ENCODE data around the gene DDX59. TPM values are rescaled to one million over a fixed set of nuclear protein-coding genes. Genes with fewer than 3 reads are reported as not detected.

Gene DDX59
- polyA plus RNA-seq, 1 of the 3 experiments (the other 2 are of a cell fraction) = 8.9 TPM

GRCh38 chr1:200619894-200620272, 49.8 kb downstream of the DDX59 start:
- POLR2A ChIA-PET = interaction anchor here (1.3 kb wide), 1 partner anchor 50 kb away, joined by 3 read pairs; the partner anchor contains the start of gene DDX59

DNA sequence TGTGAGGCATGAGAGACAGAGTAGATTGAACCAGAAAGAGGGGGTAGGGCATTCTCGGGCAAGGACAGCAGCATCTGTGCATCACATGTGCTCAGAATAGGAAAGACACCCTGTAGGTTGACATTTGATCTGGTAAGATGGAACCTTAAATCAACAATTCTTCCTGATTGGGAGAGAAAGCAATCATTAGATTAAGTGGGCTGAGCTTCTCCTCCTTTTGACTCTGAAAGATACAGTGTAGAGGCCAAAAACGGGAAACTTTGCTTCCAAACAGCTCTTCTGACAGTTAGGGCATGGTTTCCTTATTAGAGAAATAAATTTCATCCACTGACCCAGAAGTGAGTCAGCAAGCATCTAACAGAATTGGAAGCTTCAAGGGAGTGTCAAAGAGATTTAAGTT, 58.9 kb downstream of the DDX59 start:
- Histone ChIP-seq H3F3A (replicated peaks; ENCODE audit: insufficient read depth) (peaks cover 8% of the 10 kb centered on the region), H3K9ac (no peak overlapping the region), H2AFZ (ENCODE audit: low read depth) (peak overlapping the region; percentile 67; the same call in 1 of the 2 replicates), H3K79me2 (ENCODE audit: insufficient read depth) (peaks cover 10% of the 10 kb centered on the region; the same call in 1 of the 2 replicates), H3K27ac (ENCODE audit: low read depth in 2 of 2, low read length in 1 of 2) (peak overlapping the region; percentile 44 to 54; a peak in 3 of 4 replicates), H4K20me1 (ENCODE audit: insufficient read depth) (no peaks in the 10 kb centered on the region), H3K9me2 (no peaks in the 10 kb centered on the region), H3K4me2 (peak overlapping the region; percentile 46; the same call in 1 of the 2 replicates), H3K4me3 (ENCODE audit: low read depth in 2 of 2, low read length in 1 of 2) (no peak overlapping the region), H3K9me3 (no peaks in the 10 kb centered on the region), H3K4me1 (ENCODE audit: control insufficient read depth in 1 of 2, insufficient read depth in 2 of 2, low read depth in 1 of 2, low read length in 1 of 2) (peaks cover 0 to 6% of the 10 kb centered on the region in 2 experiments; a peak in 2 of 4 replicates), H3K36me3 (replicated peaks in 1 of 2; ENCODE audit: control insufficient read depth in 1 of 2, insufficient read depth in 2 of 2, low read length in 1 of 2) (peaks cover 12 to 37% of the 10 kb centered on the region in 2 experiments), H3K27me3 (ENCODE audit: insufficient read depth) (no peaks in the 10 kb centered on the region)
- 47% methylated on average over 2 of the region's 2 CpGs for WGBS (ENCODE audit: low lambda C conversion rate)
- CTCF ChIA-PET = no interaction called here
- no peak for DNase-seq
- POLR2A ChIA-PET = no interaction called here
- TF ChIP-seq, protein P1, sequence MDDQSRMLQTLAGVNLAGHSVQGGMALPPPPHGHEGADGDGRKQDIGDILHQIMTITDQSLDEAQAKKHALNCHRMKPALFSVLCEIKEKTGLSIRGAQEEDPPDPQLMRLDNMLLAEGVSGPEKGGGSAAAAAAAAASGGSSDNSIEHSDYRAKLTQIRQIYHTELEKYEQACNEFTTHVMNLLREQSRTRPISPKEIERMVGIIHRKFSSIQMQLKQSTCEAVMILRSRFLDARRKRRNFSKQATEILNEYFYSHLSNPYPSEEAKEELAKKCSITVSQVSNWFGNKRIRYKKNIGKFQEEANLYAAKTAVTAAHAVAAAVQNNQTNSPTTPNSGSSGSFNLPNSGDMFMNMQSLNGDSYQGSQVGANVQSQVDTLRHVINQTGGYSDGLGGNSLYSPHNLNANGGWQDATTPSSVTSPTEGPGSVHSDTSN (IDR thresholded peaks at IDR 0.05) = 0 out of 2 replicates have a peak, but pooled peaks have one; percentile 12
- TF ChIP-seq, protein P2, sequence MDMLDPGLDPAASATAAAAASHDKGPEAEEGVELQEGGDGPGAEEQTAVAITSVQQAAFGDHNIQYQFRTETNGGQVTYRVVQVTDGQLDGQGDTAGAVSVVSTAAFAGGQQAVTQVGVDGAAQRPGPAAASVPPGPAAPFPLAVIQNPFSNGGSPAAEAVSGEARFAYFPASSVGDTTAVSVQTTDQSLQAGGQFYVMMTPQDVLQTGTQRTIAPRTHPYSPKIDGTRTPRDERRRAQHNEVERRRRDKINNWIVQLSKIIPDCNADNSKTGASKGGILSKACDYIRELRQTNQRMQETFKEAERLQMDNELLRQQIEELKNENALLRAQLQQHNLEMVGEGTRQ (IDR thresholded peaks at IDR 0.05; ENCODE audit: borderline replicate concordance, low read depth, low read length) = no peak
- TF ChIP-seq, protein P3, sequence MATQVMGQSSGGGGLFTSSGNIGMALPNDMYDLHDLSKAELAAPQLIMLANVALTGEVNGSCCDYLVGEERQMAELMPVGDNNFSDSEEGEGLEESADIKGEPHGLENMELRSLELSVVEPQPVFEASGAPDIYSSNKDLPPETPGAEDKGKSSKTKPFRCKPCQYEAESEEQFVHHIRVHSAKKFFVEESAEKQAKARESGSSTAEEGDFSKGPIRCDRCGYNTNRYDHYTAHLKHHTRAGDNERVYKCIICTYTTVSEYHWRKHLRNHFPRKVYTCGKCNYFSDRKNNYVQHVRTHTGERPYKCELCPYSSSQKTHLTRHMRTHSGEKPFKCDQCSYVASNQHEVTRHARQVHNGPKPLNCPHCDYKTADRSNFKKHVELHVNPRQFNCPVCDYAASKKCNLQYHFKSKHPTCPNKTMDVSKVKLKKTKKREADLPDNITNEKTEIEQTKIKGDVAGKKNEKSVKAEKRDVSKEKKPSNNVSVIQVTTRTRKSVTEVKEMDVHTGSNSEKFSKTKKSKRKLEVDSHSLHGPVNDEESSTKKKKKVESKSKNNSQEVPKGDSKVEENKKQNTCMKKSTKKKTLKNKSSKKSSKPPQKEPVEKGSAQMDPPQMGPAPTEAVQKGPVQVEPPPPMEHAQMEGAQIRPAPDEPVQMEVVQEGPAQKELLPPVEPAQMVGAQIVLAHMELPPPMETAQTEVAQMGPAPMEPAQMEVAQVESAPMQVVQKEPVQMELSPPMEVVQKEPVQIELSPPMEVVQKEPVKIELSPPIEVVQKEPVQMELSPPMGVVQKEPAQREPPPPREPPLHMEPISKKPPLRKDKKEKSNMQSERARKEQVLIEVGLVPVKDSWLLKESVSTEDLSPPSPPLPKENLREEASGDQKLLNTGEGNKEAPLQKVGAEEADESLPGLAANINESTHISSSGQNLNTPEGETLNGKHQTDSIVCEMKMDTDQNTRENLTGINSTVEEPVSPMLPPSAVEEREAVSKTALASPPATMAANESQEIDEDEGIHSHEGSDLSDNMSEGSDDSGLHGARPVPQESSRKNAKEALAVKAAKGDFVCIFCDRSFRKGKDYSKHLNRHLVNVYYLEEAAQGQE (IDR thresholded peaks at IDR 0.05; ENCODE audit: low read depth, low read length) = no peak
- no peak for TF ChIP-seq EP300 (IDR thresholded peaks at IDR 0.05; ENCODE audit: borderline replicate concordance in 1 of 2, low read depth in 1 of 2, low read length in 1 of 2)
- TF ChIP-seq, protein P4, sequence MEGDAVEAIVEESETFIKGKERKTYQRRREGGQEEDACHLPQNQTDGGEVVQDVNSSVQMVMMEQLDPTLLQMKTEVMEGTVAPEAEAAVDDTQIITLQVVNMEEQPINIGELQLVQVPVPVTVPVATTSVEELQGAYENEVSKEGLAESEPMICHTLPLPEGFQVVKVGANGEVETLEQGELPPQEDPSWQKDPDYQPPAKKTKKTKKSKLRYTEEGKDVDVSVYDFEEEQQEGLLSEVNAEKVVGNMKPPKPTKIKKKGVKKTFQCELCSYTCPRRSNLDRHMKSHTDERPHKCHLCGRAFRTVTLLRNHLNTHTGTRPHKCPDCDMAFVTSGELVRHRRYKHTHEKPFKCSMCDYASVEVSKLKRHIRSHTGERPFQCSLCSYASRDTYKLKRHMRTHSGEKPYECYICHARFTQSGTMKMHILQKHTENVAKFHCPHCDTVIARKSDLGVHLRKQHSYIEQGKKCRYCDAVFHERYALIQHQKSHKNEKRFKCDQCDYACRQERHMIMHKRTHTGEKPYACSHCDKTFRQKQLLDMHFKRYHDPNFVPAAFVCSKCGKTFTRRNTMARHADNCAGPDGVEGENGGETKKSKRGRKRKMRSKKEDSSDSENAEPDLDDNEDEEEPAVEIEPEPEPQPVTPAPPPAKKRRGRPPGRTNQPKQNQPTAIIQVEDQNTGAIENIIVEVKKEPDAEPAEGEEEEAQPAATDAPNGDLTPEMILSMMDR (IDR thresholded peaks at IDR 0.05) = no peak
- no peak for TF ChIP-seq RFX5 (IDR thresholded peaks at IDR 0.05; ENCODE audit: low read length)
- peak; percentile 63 for TF ChIP-seq TCF12 (IDR thresholded peaks at IDR 0.05)
- peak; percentile 19; the same call in 1 of the 2 replicates for TF ChIP-seq FOSL2 (IDR thresholded peaks at IDR 0.05; ENCODE audit: borderline replicate concordance, low read depth)

More at GRCh38 chr1:200619894-200620272, 49.8 kb downstream of the DDX59 start:
- H3K79me2 ChIP-seq (ENCODE audit: insufficient read depth) = peaks cover 26% of the 10 kb centered on the region
- peak overlapping the region; percentile 83 for H2AFZ ChIP-seq (ENCODE audit: low read depth)
- DNase-seq = no peak
- WGBS (ENCODE audit: low lambda C conversion rate) = 10% methylated on average over 6 of the region's 6 CpGs
- peaks cover 8 to 19% of the 10 kb centered on the region in 2 experiments for H3K36me3 ChIP-seq (replicated peaks in 1 of 2; ENCODE audit: control insufficient read depth in 1 of 2, insufficient read depth in 2 of 2, low read length in 1 of 2)
- H3K9me2 ChIP-seq = no peaks in the 10 kb centered on the region
- peak overlapping the region; percentile 86 to 87 for H3K4me3 ChIP-seq (ENCODE audit: low read depth in 2 of 2, low read length in 1 of 2)
- H3K4me1 ChIP-seq (ENCODE audit: control insufficient read depth in 1 of 2, insufficient read depth in 2 of 2, low read depth in 1 of 2, low read length in 1 of 2) = no peaks in the 10 kb centered on the region; a peak in 2 of 4 replicates
- H3K27ac ChIP-seq (ENCODE audit: low read depth in 2 of 2, low read length in 1 of 2) = peak overlapping the region in 1 of 2 experiments; percentile 75; a peak in 3 of 4 replicates
- H3K4me2 ChIP-seq = peak overlapping the region; percentile 85
- CTCF ChIA-PET = interaction anchor here (1.1 to 5.9 kb wide), 2 partner anchors 50 to 182 kb away, joined by 3 to 62 read pairs; partner anchors contain the start of gene DDX59
- TF ChIP-seq SMC3 (IDR thresholded peaks at IDR 0.05; ENCODE audit: low read depth, low read length) (no peak), RAD21 (IDR thresholded peaks at IDR 0.05; ENCODE audit: low read length) (no peak), FOSL2 (IDR thresholded peaks at IDR 0.05; ENCODE audit: borderline replicate concordance, low read depth) (no peak), RXRA (IDR thresholded peaks at IDR 0.05; ENCODE audit: borderline replicate concordance, low read depth) (no peak), TEAD4 (IDR thresholded peaks at IDR 0.05; ENCODE audit: borderline replicate concordance, insufficient read depth) (no peak), FOXJ3 (CRISPR knock-in tag; IDR thresholded peaks at IDR 0.05) (no peak), TCF12 (IDR thresholded peaks at IDR 0.05) (no peak), GATA2 (CRISPR knock-in tag; IDR thresholded peaks at IDR 0.05) (no peak), IRF3 (IDR thresholded peaks at IDR 0.05; ENCODE audit: low read depth, low read length) (no peak), POLR2AphosphoS5 (IDR thresholded peaks at IDR 0.05; ENCODE audit: low read depth, low read length) (no peak), USF1 (IDR thresholded peaks at IDR 0.05; ENCODE audit: borderline replicate concordance, low read depth) (no peak), RFX5 (IDR thresholded peaks at IDR 0.05; ENCODE audit: low read length) (no peak), NRF1 (IDR thresholded peaks at IDR 0.05; ENCODE audit: low read depth, low read length) (no peak)
- H3K27me3 ChIP-seq (ENCODE audit: insufficient read depth) = no peaks in the 10 kb centered on the region
- H3K9me3 ChIP-seq = no peaks in the 10 kb centered on the region
- H3F3A ChIP-seq (replicated peaks; ENCODE audit: insufficient read depth) = peaks cover 9% of the 10 kb centered on the region
- peak overlapping the region; percentile 90 for H3K9ac ChIP-seq
- no peaks in the 10 kb centered on the region for H4K20me1 ChIP-seq (ENCODE audit: insufficient read depth)
